Tibial artery (tissue), 4 donors: ENCODE results near the gene FAM200B.
A peak's percentile ranks its signal among the peaks of the same experiment; 100 is the strongest.

Source experiments
- DNase-seq, 2 donors: peaks; one replicate each; pipeline ENCODE4 v3.0.0-alpha.2; 2019
- H3K27ac ChIP-seq, 2 donors: fragments of 200-600 bp; sonication (generic) in 1 of 2; 1 replicate in 1 of 2; 2 replicates in 1 of 2; pipeline ENCODE4 v1.5.1; 2018 to 2019; ENCODE audit warnings: mild to moderate bottlenecking in 1 of 2
- H3K27me3 ChIP-seq, 2 donors: fragments of 200-600 bp; sonication (generic) in 1 of 2; one replicate each; pipeline versions ENCODE4 v1.5.1 to v1.6.0; 2016 to 2019
- H3K36me3 ChIP-seq, 3 donors: fragments of 200-600 bp; sonication (generic) in 2 of 3; one replicate each; pipeline ENCODE4 v1.5.1; 2016 to 2019; ENCODE audit warnings: mild to moderate bottlenecking in 2 of 3
- H3K4me1 ChIP-seq, 4 donors: fragments of 200-600 bp; sonication (generic) in 2 of 4; 1 replicate in 3 of 4; 2 replicates in 1 of 4; pipeline ENCODE4 v1.5.1; 2016 to 2019
- H3K4me3 ChIP-seq, 2 donors: fragments of 200-600 bp; sonication (generic) in 1 of 2; 1 replicate in 1 of 2; 2 replicates in 1 of 2; pipeline ENCODE4 v1.5.1; 2018 to 2019; ENCODE audit warnings: mild to moderate bottlenecking in 2 of 2
- H3K9me3 ChIP-seq, 3 donors: fragments of 200-600 bp; sonication (generic) in 1 of 3; one replicate each; pipeline ENCODE4 v1.5.1; 2016 to 2019
- intact Hi-C: fragments of 100-400 bp; cut with DNase I; formaldehyde crosslinking; loops from one replicate; pipeline ENCODE4 v1.15.0; 2023; ENCODE audit warnings: low total_unique reads
- TF ChIP-seq, protein P1 (sequence below), 2 experiments: fragments of 200-600 bp in 1 of 2; fragments of 450-650 bp in 1 of 2; IDR thresholded peaks; one replicate each; pipeline ENCODE4 v1.5.1; 2017 to 2019; ENCODE audit warnings: antibody characterized with exemption in 2 of 2, mild to moderate bottlenecking in 1 of 2, moderate library complexity in 1 of 2

FAM200B gene

DNA sequence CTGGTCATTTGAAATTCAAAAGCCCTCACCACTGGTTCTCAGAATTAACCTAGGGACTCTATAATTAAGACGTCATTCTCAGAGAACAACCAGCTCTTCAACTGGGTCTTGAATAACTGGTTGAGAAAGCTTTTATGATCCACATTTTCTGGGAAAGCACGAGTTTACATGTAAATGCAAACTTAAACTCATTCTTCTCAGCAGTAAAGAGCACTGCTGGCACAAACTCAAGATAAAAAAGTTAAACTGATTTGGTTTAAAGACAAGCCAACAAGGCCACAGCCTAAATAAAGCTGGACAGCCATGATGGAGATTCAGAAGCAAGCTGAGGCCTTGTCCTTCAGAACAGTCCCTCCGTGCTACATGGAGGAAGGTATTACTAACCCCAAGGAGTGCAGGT lies 34.5 kb downstream of the FAM200B start:
- TF ChIP-seq, protein P1, sequence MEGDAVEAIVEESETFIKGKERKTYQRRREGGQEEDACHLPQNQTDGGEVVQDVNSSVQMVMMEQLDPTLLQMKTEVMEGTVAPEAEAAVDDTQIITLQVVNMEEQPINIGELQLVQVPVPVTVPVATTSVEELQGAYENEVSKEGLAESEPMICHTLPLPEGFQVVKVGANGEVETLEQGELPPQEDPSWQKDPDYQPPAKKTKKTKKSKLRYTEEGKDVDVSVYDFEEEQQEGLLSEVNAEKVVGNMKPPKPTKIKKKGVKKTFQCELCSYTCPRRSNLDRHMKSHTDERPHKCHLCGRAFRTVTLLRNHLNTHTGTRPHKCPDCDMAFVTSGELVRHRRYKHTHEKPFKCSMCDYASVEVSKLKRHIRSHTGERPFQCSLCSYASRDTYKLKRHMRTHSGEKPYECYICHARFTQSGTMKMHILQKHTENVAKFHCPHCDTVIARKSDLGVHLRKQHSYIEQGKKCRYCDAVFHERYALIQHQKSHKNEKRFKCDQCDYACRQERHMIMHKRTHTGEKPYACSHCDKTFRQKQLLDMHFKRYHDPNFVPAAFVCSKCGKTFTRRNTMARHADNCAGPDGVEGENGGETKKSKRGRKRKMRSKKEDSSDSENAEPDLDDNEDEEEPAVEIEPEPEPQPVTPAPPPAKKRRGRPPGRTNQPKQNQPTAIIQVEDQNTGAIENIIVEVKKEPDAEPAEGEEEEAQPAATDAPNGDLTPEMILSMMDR (IDR thresholded peaks at IDR 0.05): no peak
- Histone ChIP-seq H3K9me3 (no peaks in the 10 kb centered on the region), H3K27me3 (no peaks in the 10 kb centered on the region), H3K4me3 (no peak overlapping the region), H3K27ac (no peak overlapping the region), H3K4me1 (peaks cover 0 to 38% (median 12%) of the 10 kb centered on the region in 4 donors), H3K36me3 (no peaks in the 10 kb centered on the region)
- no peak for DNase-seq
- intact Hi-C loops: no loop called here

- TF ChIP-seq, protein P1 (IDR thresholded peaks at IDR 0.05): no peak
- Histone ChIP-seq H3K36me3 (no peaks in the 10 kb centered on the region), H3K4me3 (no peak overlapping the region), H3K27me3 (no peaks in the 10 kb centered on the region), H3K4me1 (peaks cover 0 to 38% (median 12%) of the 10 kb centered on the region in 4 donors), H3K9me3 (no peaks in the 10 kb centered on the region), H3K27ac (peak overlapping the region; percentile 23 to 53)
- intact Hi-C loops: no loop called here
- DNase-seq: no peak
These were observed 35.5 kb downstream of the FAM200B start for GRCh38 chr4:15717086-15717485.

DNA sequence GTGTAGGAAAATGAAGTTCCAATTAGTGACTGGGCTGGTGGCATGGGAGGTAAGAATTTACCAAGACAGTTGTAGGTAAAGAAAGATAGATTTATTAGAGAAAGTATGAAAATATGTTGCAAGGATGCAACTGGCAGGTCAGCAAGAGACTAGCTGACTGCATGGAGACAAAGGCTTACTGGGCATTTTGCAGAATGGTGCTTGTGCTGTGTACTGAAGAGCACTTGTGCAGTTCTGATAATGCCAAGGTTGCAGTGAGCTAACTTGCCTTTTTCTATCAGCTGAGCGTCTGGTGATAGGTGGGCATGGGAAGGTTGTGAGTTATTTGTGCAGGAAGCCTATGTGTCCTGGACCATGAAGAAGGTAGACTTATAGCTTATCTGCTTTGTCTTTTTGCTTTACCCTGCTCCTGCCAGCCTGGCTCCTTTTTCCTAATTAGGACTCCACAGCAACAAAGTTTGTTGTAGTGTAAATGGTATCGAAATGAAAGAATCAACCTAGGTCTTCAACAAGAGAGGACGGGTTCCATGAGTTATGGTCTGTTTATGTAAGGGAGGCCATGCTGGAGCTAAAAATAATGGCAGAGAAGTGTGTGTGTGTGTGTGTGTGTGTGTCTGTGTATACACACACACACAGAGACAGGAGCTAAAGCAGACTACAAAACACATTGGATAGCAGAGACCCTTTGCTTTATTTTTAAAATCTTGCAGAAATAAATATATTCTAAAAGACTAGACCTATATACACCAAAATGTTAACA lies 36.2 kb downstream of the FAM200B start:
- Histone ChIP-seq H3K36me3 (no peaks in the 10 kb centered on the region), H3K4me3 (no peak overlapping the region), H3K4me1 (peaks cover 0 to 38% (median 12%) of the 10 kb centered on the region in 4 donors), H3K27me3 (no peaks in the 10 kb centered on the region), H3K27ac (peak overlapping the region; percentile 23 to 53), H3K9me3 (no peaks in the 10 kb centered on the region)
- intact Hi-C loops: no loop called here
- TF ChIP-seq, protein P1 (IDR thresholded peaks at IDR 0.05): no peak
- DNase-seq: no peak

GRCh38 chr4:15718465-15718864 lies 36.8 kb downstream of the FAM200B start:
- DNase-seq: no peak
- intact Hi-C loops: no loop called here
- Histone ChIP-seq H3K4me1 (peaks cover 0 to 38% (median 12%) of the 10 kb centered on the region in 4 donors), H3K4me3 (no peak overlapping the region), H3K27ac (no peak overlapping the region), H3K36me3 (no peaks in the 10 kb centered on the region), H3K27me3 (no peaks in the 10 kb centered on the region), H3K9me3 (no peaks in the 10 kb centered on the region)
- TF ChIP-seq, protein P1 (IDR thresholded peaks at IDR 0.05): no peak

GRCh38 chr4:15718959-15719358 lies 37.3 kb downstream of the FAM200B start:
- Histone ChIP-seq H3K27ac (no peak overlapping the region), H3K9me3 (no peaks in the 10 kb centered on the region), H3K27me3 (no peaks in the 10 kb centered on the region), H3K36me3 (no peaks in the 10 kb centered on the region), H3K4me1 (peaks cover 0 to 37% (median 12%) of the 10 kb centered on the region in 4 donors), H3K4me3 (no peak overlapping the region)
- intact Hi-C loops: no loop called here
- TF ChIP-seq, protein P1 (IDR thresholded peaks at IDR 0.05): no peak
- no peak for DNase-seq
